Karpas-422 (cell line): ENCODE results near the gene LILRB4. TPM values are rescaled to one million over a fixed set of nuclear protein-coding genes. Genes with fewer than 3 reads are reported as not detected.
"Not testable (repeated sequence)": the region's sequence is repeated elsewhere in the genome, so short reads cannot be mapped to it uniquely, and the experiment has no call there.

Source experiments
- DNase-seq: peaks from one replicate; pipeline ENCODE4 v3.0.0-alpha.2; 2015
- H2AFZ ChIP-seq: fragments of 200-600 bp; sonication (generic); 2 replicates; pipeline ENCODE4 v1.6.1; 2014; ENCODE audit warnings: antibody characterized with exemption, low read length, mixed read lengths
- H3K27ac ChIP-seq: fragments of 200-600 bp; sonication (generic); 2 replicates; pipeline ENCODE4 v1.5.1; 2014; ENCODE audit warnings: mild to moderate bottlenecking, low read length, moderate library complexity
- H3K27me3 ChIP-seq: fragments of 200-600 bp; sonication (generic); 2 replicates; pipeline ENCODE4 v1.6.1; 2014; ENCODE audit warnings: low read length, mixed read lengths
- H3K36me3 ChIP-seq: fragments of 200-600 bp; sonication (generic); 2 replicates; pipeline ENCODE4 v1.6.1; 2014; ENCODE audit warnings: low read length, mixed read lengths; ENCODE audit not compliant: insufficient read depth
- H3K4me1 ChIP-seq: fragments of 200-600 bp; sonication (generic); 2 replicates; pipeline ENCODE4 v1.6.1; 2014; ENCODE audit warnings: mild to moderate bottlenecking, low read length, mixed read lengths
- H3K4me2 ChIP-seq: fragments of 200-600 bp; sonication (generic); 2 replicates; pipeline ENCODE4 v1.6.1; 2014; ENCODE audit warnings: low read length, low read depth, mild to moderate bottlenecking; ENCODE audit not compliant: poor library complexity, severe bottlenecking
- H3K4me3 ChIP-seq: fragments of 200-600 bp; sonication (generic); 2 replicates; pipeline ENCODE4 v1.5.1; 2014; ENCODE audit warnings: mild to moderate bottlenecking, antibody characterized with exemption, low read length, mixed read lengths
- H3K79me2 ChIP-seq: fragments of 200-600 bp; sonication (generic); 2 replicates; pipeline ENCODE4 v1.6.1; 2014; ENCODE audit warnings: mild to moderate bottlenecking, low read length, mixed read lengths
- H3K9ac ChIP-seq: fragments of 200-600 bp; sonication (generic); 2 replicates; pipeline ENCODE4 v1.6.0; 2014; ENCODE audit warnings: low read length
- H3K9me2 ChIP-seq: fragments of 200-600 bp; sonication (generic), shearing (Covaris generic); replicated peaks from 2 replicates; pipeline ENCODE4 v1.6.0; 2014; ENCODE audit warnings: mild to moderate bottlenecking, low read length, moderate library complexity; ENCODE audit not compliant: insufficient read depth
- H3K9me3 ChIP-seq: fragments of 300-700, 200-600 bp; sonication (generic); 2 replicates; pipeline ENCODE4 v1.6.1; 2014; ENCODE audit warnings: low read length, mixed read lengths
- H4K20me1 ChIP-seq: fragments of 200-600 bp; sonication (generic); 2 replicates; pipeline ENCODE4 v1.6.1; 2014; ENCODE audit warnings: mild to moderate bottlenecking, antibody characterized with exemption, low read length, low read depth; ENCODE audit not compliant: insufficient read depth
- total RNA-seq: library from RNA; depleted of rRNA; stranded (reverse); fragments of >200 nt; shearing (Covaris generic); gene quantifications from 2 replicates; pipeline ENCODE4 v1.2.3, GENCODE V29; 2014; ENCODE audit warnings: low replicate concordance; rRNA removed

The LILRB4 gene
- not detected in 2 replicates for total RNA-seq

DNA sequence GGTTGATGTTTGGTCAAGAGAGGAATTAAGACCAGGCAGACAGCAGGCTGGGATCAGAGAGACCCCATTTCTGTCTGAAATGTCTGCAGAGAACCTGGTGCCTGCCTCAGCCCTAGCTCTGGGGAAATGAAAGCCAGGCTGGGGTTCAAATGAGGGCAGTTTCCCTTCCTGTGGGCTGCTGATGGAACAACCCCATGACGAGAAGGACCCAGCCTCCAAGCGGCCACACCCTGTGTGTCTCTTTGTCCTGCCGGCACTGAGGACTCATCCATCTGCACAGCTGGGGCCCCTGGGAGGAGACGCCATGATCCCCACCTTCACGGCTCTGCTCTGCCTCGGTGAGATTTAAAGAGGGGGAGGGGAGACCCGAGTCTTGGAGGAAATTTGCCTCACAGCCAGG is at the start of gene LILRB4:
Gene LILRB4, plus strand, starts transcription at position 256 of the 400 bp plus-strand sequence. Its CDS starts 49 bp downstream, at position 305.
- Histone ChIP-seq H3K4me3 (no peak within 1 kb of the TSS), H3K27me3 (peaks cover 4% of the 10 kb centered on the region; the same call in 1 of the 2 replicates), H3K4me1 (peaks cover 5% of the 10 kb centered on the region), H3K27ac (no peak within 1 kb of the TSS), H3K9me2 (no peaks in the 10 kb centered on the region), H2AFZ (no peak within 1 kb of the TSS), H3K79me2 (no peaks in the 10 kb centered on the region), H3K4me2 (no peak within 1 kb of the TSS), H3K9me3 (no peaks in the 10 kb centered on the region), H3K36me3 (no peaks in the 10 kb centered on the region), H4K20me1 (no peaks in the 10 kb centered on the region; the same call in 1 of the 2 replicates), H3K9ac (no peak within 1 kb of the TSS)
- DNase-seq = no peak

DNA sequence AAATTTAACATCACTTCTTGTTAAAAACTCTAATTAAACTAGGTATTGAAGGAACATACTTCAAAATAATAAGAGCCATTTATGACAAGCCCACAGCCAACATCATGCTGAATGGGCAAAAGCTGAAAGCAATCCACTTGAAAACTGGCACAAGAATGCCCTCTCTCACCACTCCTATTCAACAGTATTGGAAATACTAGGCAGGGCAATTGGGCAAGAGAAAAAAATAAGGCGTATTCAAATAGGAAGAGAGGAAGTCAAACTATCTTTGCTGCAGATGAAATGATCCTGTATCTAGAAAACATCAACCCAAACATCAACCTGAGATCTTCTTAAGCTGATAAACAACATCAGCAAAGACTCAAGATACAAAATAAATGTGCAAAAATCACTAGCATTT is 48.1 kb upstream of the LILRB4 start:
- H3K9ac ChIP-seq = no peak overlapping the region
- DNase-seq = no peak
- H3K4me2 ChIP-seq = no peak overlapping the region
- no peaks in the 10 kb centered on the region for H3K9me2 ChIP-seq
- peaks cover 11% of the 10 kb centered on the region for H3K4me1 ChIP-seq
- H3K27me3 ChIP-seq = peaks cover 3% of the 10 kb centered on the region; the same call in 1 of the 2 replicates
- H3K4me3 ChIP-seq = no peak overlapping the region
- H3K9me3 ChIP-seq = no peaks in the 10 kb centered on the region
- no peak overlapping the region for H2AFZ ChIP-seq
- no peaks in the 10 kb centered on the region for H3K36me3 ChIP-seq
- no peak overlapping the region for H3K27ac ChIP-seq
- H3K79me2 ChIP-seq = no peaks in the 10 kb centered on the region
- H4K20me1 ChIP-seq = no peaks in the 10 kb centered on the region

DNA sequence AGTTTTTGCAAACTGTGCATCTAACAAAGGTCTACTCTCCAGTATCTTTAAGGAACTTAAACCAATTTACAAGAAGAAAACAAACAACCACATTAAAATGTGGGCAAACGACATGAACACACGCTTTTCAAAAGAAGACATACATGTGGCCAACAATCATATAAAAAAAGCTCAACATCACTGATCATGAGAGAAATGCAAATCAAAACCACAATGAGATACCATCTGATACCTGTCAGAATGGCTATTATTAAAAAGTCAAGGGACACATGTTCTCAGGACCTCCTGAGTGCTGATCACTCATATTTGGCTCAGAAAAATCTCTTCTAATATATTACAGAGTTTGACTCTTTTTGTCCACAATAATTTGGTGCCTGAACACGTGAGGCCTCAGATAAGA is 46.7 kb upstream of the LILRB4 start:
- no peak for DNase-seq
- Histone ChIP-seq H3K4me3 (no peak overlapping the region), H3K27ac (no peak overlapping the region)

DNA sequence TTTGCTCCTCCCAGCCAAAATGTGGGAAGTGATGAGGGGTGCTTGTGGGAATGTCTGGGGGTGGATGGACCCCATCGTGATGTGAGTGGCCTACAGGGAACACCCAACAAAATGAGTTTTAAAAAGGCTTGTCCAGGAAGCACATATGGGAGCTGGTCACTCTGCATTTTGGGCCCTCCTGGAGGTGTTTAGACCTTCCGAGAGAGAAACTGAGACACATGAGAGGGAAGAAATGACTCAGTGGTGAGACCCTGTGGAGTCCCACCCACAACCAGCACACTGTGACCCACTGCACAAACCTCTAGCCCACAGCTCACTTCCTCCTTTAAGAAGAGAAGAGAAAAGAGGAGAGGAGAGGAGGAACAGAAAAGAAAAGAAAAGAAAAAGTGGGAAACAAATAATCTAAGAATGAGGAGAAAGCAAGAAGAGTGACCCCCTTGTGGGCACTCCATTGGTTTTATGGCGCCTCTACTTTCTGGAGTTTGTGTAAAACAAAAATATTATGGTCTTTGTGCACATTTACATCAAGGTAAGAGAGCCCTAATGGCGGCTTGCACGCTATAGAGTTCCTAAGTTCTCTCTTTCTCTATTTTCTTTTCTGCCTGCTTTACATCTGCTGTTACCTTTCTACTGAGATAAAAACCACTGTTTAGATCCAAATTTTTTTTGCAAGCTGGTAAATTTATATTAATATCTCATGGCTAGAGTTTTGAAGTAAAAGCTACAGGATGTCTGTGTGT is 45.8 kb upstream of the LILRB4 start:
- H3K79me2 ChIP-seq = no peaks in the 10 kb centered on the region
- no peak overlapping the region for H3K4me3 ChIP-seq
- no peaks in the 10 kb centered on the region for H4K20me1 ChIP-seq
- H3K4me1 ChIP-seq = peaks cover 11% of the 10 kb centered on the region
- no peak overlapping the region for H3K4me2 ChIP-seq
- DNase-seq = no peak
- no peak overlapping the region for H3K27ac ChIP-seq
- H3K9me3 ChIP-seq = no peaks in the 10 kb centered on the region
- no peaks in the 10 kb centered on the region for H3K36me3 ChIP-seq
- H3K9ac ChIP-seq = no peak overlapping the region
- H2AFZ ChIP-seq = no peak overlapping the region
- peaks cover 3% of the 10 kb centered on the region; the same call in 1 of the 2 replicates for H3K27me3 ChIP-seq
- H3K9me2 ChIP-seq = no peaks in the 10 kb centered on the region

More for the DNA sequence above, 46.7 kb upstream of the LILRB4 start:
- Histone ChIP-seq H3K9ac (no peak overlapping the region), H3K4me2 (no peak overlapping the region), H4K20me1 (no peaks in the 10 kb centered on the region), H3K4me1 (peaks cover 11% of the 10 kb centered on the region), H3K9me3 (no peaks in the 10 kb centered on the region), H3K36me3 (no peaks in the 10 kb centered on the region), H3K9me2 (no peaks in the 10 kb centered on the region), H3K79me2 (no peaks in the 10 kb centered on the region), H3K27me3 (peaks cover 3% of the 10 kb centered on the region; the same call in 1 of the 2 replicates), H2AFZ (no peak overlapping the region)

DNA sequence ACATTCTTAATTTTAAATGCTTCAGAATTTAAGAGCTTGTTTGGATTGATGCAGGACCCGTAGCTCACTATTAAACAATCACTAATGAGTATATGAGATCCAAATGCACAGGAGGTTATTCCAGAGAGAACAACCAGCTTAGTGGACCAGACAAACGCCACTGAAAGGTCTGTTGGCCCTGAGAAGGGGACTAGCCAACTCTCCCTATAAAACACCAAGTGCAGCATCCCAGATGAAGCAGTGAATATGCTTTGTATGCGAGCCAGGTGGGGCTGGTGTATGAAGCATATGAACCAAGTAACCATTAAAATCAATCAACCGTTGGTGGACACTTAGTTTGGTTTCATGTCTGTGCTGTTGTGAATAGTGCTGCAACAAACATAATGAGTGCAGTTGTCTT is 42.3 kb upstream of the LILRB4 start:
- Histone ChIP-seq H3K4me2 (no peak overlapping the region), H3K9ac (no peak overlapping the region), H3K9me3 (no peaks in the 10 kb centered on the region), H3K27ac (no peak overlapping the region), H3K27me3 (peaks cover 3% of the 10 kb centered on the region; the same call in 1 of the 2 replicates), H4K20me1 (no peaks in the 10 kb centered on the region; the same call in 1 of the 2 replicates), H3K79me2 (no peaks in the 10 kb centered on the region), H3K4me3 (no peak overlapping the region), H3K36me3 (no peaks in the 10 kb centered on the region), H3K4me1 (peaks cover 11% of the 10 kb centered on the region), H2AFZ (no peak overlapping the region), H3K9me2 (no peaks in the 10 kb centered on the region)
- no peak for DNase-seq

DNA sequence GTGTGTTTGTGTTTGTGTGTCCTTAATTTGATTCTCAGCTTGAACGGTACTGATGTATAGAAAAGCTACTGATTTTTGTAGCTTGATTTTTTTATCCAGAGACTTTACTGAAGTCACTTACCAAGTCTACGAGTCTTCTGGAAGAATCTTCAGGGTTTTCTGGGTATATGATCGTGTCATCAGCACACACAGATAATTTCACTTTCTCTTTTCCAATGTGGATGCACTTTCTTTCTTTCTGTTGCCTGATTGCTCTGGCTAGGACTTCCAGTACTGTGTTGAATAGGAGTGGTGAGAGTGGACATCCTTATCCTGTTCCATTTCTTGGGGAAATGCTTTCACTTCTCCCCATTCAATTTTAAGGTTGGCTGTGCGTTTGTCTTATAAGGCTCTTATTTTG is 40.4 kb upstream of the LILRB4 start:
- H3K4me3 ChIP-seq = no peak overlapping the region
- no peaks in the 10 kb centered on the region for H3K79me2 ChIP-seq
- H3K4me1 ChIP-seq = no peaks in the 10 kb centered on the region
- no peaks in the 10 kb centered on the region for H3K36me3 ChIP-seq
- H3K27me3 ChIP-seq = peaks cover 3% of the 10 kb centered on the region; the same call in 1 of the 2 replicates
- DNase-seq = no peak
- no peak overlapping the region for H3K9ac ChIP-seq
- no peak overlapping the region for H2AFZ ChIP-seq
- H3K27ac ChIP-seq = no peak overlapping the region
- no peak overlapping the region for H3K4me2 ChIP-seq
- H3K9me2 ChIP-seq = no peaks in the 10 kb centered on the region
- H4K20me1 ChIP-seq = no peaks in the 10 kb centered on the region; the same call in 1 of the 2 replicates
- H3K9me3 ChIP-seq = no peaks in the 10 kb centered on the region

DNA sequence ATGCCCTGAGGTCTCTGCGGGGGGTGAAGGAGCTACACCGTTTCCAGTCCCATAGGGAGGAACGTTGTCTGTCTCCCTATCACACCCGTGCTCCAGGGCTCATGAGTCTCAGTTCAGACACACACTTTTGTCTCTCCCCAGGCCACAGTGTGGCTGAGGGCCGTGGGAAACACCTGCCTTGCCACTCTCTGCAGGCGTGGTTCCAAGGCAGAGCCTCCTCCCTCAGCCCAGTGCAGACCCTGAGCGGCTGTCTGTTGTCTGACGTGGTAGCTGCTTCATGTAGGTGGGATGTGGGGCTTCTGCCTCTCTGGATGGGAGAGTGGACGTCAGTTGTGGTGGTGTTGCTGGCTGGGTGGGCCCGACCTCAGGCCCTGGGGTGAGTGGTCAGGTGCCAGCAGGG is 38.6 kb upstream of the LILRB4 start:
- not testable (repeated sequence) for DNase-seq, H4K20me1 ChIP-seq, H2AFZ ChIP-seq, H3K9ac ChIP-seq, H3K4me2 ChIP-seq, H3K9me2 ChIP-seq, H3K27ac ChIP-seq, H3K36me3 ChIP-seq, H3K79me2 ChIP-seq, H3K9me3 ChIP-seq, H3K4me1 ChIP-seq, H3K27me3 ChIP-seq, H3K4me3 ChIP-seq

DNA sequence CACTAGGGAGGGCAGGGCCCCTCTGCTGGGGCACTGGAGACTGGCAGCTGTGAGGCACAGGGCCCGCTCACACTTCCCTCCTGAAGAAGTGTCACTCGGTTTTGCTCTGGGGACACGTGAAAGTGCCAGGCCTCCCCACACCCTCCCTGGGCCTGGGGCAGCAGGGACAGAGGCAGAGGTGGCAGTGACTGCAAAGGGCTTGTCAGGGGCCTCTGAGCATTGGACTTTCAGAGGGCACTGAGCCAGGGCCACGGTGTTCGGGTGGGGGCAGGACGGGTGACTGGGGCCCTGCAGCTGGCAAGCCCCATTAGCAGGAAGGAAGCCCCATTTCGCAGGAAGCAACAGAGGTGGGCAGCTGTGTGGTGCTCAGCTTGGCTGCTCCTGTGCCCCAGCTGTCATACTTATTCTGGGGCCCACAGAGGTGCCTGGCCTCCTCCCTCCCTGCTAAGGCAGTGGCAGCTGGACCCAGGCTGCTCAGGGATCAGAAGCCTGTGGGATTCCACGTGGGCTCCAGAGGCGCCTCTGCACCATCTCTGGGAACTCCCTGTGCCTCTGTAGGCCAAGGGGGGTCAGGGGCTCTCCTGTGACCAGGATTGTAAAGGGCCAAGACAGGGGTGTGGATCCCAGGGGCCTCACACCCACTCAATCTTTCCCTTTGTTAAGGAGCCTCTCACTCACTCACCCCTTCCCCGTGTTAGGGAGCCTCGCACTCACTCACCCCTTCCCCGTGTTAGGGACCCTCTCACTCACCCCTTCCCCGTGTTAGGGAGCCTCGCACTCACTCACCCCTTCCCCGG is 37.7 kb upstream of the LILRB4 start:
- not testable (repeated sequence) for H3K4me1 ChIP-seq, H3K9me2 ChIP-seq, H3K36me3 ChIP-seq, H4K20me1 ChIP-seq, H3K27me3 ChIP-seq, H2AFZ ChIP-seq, H3K9me3 ChIP-seq, H3K4me3 ChIP-seq, H3K9ac ChIP-seq, H3K79me2 ChIP-seq, H3K27ac ChIP-seq, DNase-seq, H3K4me2 ChIP-seq
